Muscle of arm (tissue), 14 donors: Measurements from ENCODE around the gene DBET. TPM values are rescaled to one million over a fixed set of nuclear protein-coding genes. Genes with fewer than 3 reads are reported as not detected.
A peak's percentile ranks its signal among the peaks of the same experiment; 100 is the strongest.
"Not testable (repeated sequence)": the region's sequence is repeated elsewhere in the genome, so short reads cannot be mapped to it uniquely, and the experiment has no call there.

Source experiments
- DNase-seq: peaks from one replicate; pipeline ENCODE4 v3.0.0-alpha.2; 2013
- long read RNA-seq, 11 donors: transcript quantifications; one replicate each; lab custom pipeline, GENCODE V29; 2026
- polyA plus RNA-seq, 12 donors: library from polyadenylated mRNA; unstranded; fragments of 120-200 nt; gene quantifications; one replicate each; pipeline ENCODE4 v1.2.1, GENCODE V29; 2013; ENCODE audit not compliant: insufficient read length in 12 of 12

The DBET gene
- polyA plus RNA-seq, result under 1 TPM in 1 of 12 donors, not detected in 11; 0.05 TPM
- long read RNA-seq, donor 1, result 0 reads
- long read RNA-seq, donor 2, result 0 reads
- long read RNA-seq, donor 3, result 0 reads
- long read RNA-seq, donor 4, result 0 reads
- long read RNA-seq, donor 5, result 0 reads
- long read RNA-seq, donor 6, result 0 reads
- long read RNA-seq, donor 7, result 0 reads
- long read RNA-seq, donor 8, result 0 reads
- long read RNA-seq, donor 9, result 0 reads
- long read RNA-seq, donor 10, result 0 reads
- long read RNA-seq, donor 11, result 0 reads

- DNase-seq, result not testable (repeated sequence)
These were observed at the start of gene DBET for GRCh38 chr4:190064342-190064741. Gene DBET (plus strand): TSS chr4:190064502.

DNA sequence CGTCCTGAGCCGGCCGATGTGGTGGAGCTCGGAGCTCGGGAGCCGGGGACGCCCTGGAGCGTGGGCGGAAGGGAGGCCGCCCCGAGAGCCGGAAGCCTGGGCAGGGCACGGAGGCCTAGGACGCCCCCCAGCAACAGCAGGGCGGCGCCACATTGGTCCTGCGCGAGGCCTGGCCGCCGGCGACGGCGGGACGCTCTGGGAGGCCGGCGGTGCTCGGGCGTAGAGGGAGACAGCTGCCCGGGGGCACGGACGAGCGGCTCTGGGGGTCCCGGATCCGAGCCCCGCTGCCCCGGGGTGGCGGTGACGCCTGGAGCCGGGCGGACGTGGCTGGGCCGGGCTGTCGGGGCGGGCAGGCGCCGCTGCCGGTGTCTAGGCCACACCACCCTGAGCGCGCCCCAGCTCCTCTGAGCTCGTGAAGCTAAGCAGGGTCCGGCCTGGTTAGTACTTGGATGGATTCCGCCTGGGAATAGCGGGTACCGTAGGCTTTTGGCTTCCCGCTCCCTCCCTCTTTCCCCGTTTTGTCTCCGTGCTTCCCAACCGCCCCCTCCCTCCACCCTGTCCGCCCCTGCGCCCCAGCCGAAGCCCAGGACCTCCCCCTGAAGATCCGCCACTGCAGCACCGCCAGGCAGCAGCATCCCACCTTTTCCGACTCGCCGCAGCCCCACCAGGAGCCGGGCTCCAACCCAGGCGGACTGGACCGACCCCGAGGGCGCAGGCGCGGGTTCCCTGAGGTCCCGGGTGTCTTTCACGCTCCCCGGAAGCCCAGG is 49.3 kb upstream of the DBET start:
- no peak for DNase-seq

DNA sequence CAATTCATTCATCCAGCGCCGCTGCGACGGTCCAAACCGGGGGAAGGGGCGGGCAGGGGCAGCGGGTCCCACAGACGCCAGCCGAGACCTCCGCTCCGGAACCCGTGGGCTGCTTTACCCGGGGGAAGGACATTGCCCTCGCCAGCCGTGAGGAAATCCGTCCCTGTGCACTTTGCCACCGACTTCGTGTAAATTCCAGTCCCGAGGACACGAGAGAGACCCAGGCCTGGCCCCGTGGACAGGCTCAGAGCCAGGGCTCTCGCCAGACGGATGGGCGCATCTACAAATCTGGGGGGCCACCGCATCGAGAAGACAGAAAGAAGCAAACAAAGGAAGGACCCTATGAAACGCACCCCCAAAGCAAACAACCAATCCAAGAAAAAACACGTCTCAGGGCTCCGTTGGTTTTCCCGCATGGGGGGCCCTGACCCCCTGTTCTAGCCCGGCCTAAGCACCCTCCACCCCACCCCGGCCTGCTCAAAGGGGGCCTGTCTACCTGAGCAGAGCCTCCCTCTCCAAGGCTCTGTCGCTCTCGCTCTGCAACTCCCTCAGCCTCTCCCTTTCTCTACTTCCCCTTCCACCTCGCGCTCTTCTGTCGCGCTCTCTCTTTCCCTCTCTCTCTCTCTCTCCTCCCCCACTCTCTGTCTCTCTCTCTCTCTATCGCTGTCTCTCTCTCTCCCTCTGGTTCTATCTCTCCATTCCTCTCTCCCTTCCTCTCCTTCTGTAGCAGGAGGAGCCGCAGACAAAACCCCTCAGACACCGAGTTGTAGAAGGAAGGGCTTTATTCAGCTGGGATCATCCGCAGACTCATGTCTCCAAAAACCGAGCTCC is 48.5 kb upstream of the DBET start:
- no peak for DNase-seq

- DNase-seq, result no peak
These were observed 47.7 kb upstream of the DBET start for GRCh38 chr4:190016369-190017289.

DNA sequence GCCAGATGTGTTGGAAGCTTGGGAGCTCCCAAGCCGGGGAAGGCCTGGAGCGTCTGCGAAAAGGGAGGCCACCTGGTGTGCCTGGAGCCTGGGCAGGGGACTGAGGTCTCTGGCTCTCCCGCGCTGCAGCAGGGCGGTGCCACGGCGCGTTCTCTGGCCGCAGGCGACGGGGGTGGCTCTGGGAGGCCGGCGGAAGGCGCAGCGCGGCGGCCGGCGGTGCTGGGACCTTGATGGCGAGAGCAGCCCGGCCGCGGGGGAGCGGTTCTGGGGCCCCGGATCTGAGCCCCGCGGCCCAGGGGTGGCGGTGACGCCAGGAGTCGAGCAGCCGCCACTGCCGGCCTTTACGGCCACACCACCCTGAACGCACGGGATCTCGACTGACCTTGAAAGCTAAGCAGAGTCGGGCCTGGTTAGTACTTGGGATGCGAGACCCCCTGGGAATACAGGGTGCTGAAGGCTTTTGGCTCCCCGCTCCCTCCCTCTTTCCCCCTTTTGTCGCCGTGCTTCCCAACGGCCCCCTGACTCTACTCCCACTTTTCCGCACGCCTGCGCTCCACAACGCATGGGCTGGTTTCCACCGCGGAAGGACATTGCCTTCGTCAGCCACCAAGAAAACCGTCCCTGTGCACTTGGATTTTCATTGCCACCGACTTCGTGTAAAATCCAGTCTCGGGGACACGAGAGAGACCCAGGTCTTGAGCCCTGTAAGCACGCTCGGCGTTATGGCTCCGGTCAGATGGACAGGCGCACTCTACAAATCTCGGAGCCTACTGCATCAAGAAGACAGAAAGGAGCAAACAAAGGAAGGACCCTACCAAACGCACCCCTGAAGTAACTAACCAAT is 46.7 kb upstream of the DBET start:
- no peak for DNase-seq

DNA sequence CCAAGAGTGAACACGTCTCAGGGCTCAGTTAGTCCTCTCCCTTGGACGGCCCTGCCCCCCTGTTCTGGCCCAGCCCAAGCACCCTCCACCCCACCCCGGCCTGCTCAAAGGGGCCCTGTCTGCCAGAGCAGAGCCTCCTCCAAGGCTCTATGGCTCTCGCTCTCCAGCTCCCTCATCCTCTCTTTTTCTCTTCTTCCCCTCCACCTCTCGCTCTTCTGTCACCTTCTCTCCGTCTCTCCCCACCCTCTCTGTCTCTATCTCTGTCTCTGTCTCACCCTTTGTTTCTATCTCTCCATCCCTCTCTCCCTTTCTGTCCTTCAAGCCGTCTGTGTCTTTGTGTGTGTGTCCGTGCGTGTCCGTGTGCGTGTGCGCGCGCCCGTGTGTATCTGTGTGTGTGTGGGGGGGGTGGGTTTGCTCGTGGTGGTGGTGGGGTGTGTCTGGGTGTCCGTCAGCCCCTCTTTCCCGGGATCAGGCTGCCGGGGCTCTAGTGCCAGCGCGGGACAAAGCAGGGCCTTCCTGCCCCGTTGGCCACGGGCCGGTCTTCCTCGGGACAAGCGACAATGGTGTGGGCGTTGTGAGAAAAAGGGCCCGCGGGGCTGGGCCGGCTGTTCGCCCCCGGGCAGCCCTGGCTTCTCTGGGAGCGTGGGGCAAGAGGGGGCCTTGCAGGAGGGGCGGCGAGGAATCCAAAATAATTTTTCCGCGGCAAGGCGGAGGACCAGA is 45.9 kb upstream of the DBET start:
- DNase-seq, result no peak

- no peak for DNase-seq
These were observed 45.1 kb upstream of the DBET start for GRCh38 chr4:190019023-190019858.

- DNase-seq, result not testable (repeated sequence)
These were observed 44.3 kb upstream of the DBET start for GRCh38 chr4:190019859-190020463.

- DNase-seq, result peak; percentile 35
These were observed 43.2 kb upstream of the DBET start for GRCh38 chr4:190020790-190021717.

DNA sequence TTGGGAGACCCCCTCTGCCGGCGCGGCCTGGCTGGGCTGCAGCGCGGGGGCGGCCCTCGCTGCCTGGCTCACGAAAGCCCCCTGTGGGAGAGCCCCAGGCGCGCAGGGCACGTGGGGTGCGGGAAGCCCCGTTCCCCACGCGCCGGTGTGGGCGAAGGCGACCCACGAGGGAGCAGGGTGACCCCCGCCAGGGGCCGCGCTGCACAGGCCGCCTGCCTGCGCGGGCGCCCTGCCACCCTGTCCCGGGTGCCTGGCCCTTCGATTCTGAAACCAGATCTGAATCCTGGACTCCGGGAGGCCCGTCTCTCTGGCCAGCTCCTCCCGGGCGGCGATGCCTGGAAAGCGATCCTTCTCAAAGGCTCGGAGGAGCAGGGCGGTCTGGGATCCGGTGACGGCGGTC is 42.3 kb upstream of the DBET start:
- not testable (repeated sequence) for DNase-seq

DNA sequence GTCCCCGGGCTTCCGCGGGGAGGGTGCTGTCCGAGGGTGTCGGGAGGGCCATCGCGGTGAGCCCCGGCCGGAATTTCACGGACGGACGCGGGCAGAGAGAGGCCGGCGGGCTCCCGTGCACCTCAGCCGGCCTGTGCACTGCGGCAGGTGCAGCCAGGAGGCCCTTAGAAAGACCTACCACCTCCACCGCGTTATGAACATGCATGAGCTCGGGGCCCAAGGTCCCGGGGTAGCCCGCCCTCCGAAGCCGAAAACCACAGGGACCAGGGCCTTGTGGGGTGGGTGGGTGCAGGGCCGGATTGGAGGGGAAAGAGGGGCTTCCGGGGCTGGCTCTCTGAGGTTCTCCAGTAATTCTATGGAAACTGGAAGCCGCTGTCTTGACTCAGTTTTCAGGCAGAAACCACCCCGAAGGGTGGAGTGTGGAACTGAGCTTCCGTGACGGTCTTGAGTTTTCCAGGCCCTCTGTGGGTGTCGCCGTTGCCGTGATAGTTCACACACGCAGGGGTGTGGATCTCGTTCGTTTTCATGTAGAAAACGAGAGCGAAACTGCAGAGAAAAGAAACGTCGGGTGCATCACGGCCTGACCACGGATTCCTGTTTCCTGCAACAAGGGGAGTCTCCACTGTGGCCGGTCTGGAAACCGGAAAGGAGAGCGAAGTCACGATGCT is 41.6 kb upstream of the DBET start:
- not testable (repeated sequence) for DNase-seq

DNA sequence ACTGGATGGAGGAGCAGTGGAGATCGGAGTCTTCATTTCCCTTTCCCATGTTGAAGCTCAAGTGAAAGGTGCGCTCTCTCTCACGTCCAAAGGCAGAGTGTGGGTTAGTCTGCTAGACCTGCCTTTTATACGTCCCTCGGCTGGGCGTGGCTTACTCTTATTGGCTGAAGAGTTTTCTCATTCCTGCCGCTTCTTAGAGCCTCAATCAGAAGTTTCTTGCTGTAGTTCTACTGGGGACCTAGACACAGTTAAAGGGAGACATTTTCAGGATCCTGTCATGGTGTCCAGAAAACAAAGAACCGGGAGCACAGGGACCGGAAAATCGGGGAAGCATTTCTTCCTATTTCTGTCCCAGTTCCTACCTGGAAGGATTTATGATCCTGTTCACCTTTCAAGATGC is 37.1 kb upstream of the DBET start, which contains the start of gene FRG2:
Gene FRG2, minus strand, starts transcription at position 101 of the 400 bp plus-strand sequence. Its CDS starts 52 bp downstream, at position 49.
- DNase-seq, result not testable (repeated sequence)

DNA sequence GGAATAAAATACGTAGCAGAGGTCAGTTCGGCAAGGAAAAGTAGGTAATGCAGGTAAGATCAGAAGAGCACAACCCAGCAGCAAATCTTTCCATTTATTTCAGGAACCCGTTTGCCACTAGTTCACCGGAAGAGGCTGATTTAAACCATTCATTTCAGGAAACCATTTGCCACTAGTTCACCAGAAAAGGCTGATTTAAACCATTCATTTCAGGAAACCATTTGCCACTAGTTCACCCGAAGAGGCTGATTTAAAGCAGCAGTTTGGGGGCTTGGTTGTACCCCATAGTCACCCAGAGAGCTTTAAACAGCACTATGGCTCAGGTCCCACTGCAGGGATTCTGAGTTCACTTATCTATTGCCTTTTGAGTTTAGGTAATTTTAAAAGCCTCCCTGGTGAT is 33.0 kb upstream of the DBET start:
- not testable (repeated sequence) for DNase-seq

- not testable (repeated sequence) for DNase-seq
These were observed 26.5 kb upstream of the DBET start for GRCh38 chr4:190037704-190038388.

DNA sequence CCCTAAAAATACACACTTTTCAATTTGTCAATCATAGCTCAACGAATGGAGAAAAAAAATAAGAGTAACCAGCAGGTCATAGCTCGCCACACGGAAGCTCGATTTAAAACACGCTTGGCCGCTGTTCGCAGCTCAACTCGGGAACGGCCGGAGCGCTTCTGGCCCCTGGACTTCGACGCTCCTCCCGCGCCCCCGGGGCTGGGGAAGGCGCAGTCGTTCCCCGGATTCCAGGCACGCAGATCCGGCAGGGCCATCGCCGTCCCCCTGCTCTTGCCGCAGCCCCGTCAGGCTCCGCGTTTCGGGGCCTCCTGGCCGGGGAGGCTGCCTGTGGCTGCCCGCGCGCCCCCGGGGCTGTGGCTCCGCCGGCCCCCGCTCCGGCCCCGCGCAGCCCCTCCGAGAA is 23.4 kb upstream of the DBET start:
- DNase-seq, result not testable (repeated sequence)

GRCh38 chr4:190047627-190048026 is 16.7 kb upstream of the DBET start:
- not testable (repeated sequence) for DNase-seq
